Skeletal muscle satellite cell (primary cell): ENCODE measurements around the gene AJAP1.
"Not testable (repeated sequence)": the region's sequence is repeated elsewhere in the genome, so short reads cannot be mapped to it uniquely, and the experiment has no call there.

Experiments used
- H3K27me3 ChIP-seq: 2 replicates; pipeline ENCODE4 v1.7.0; 2013; ENCODE audit warnings: low read length; ENCODE audit not compliant: control insufficient read depth, insufficient read depth
- H3K36me3 ChIP-seq: 2 replicates; pipeline ENCODE4 v1.7.0; 2013; ENCODE audit warnings: mild to moderate bottlenecking, control low read depth, low read length; ENCODE audit not compliant: insufficient read depth
- H3K4me1 ChIP-seq: 2 replicates; pipeline ENCODE4 v1.7.0; 2013; ENCODE audit warnings: low read length; ENCODE audit not compliant: control insufficient read depth, insufficient read depth
- H3K4me2 ChIP-seq: 2 replicates; pipeline ENCODE4 v1.7.0; 2013; ENCODE audit warnings: mild to moderate bottlenecking, low read length
- H3K4me3 ChIP-seq: 2 replicates; pipeline ENCODE4 v1.7.0; 2013; ENCODE audit warnings: low read length
- H3K9ac ChIP-seq: 2 replicates; pipeline ENCODE4 v1.7.0; 2013; ENCODE audit warnings: mild to moderate bottlenecking, low read depth, low read length, moderate library complexity
- H3K9me3 ChIP-seq: replicated peaks from 2 replicates; pipeline ENCODE4 v1.7.0; 2013; ENCODE audit warnings: mild to moderate bottlenecking, control low read depth, low read length

The AJAP1 gene

GRCh38 chr1:4618827-4619226 is 35.6 kb upstream of the AJAP1 start:
- H3K9ac ChIP-seq = not testable (repeated sequence)
- H3K9me3 ChIP-seq = peaks cover 25% of the 10 kb centered on the region

DNA sequence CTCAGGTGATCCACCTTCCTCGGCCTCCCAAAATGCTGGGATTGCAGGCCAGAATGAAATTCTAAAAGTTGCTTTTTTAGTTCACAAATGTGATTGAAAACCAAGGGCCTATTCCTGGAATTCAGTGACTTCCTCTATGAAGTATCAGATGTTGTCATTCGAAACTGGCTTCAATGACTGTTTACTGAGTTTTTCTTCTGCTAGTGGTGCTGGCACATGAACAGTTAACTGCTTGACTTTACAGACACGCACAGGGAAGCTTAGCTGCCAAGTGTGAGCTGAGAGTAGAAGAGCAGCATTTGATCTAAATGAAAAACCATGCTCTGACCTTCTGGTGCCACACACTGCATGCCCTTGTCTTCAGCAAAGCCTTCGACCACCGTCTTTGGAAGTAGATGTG is 32.8 kb upstream of the AJAP1 start:
- Histone ChIP-seq H3K4me1 (no peaks in the 10 kb centered on the region), H3K4me3 (no peak overlapping the region), H3K36me3 (no peaks in the 10 kb centered on the region), H3K27me3 (no peaks in the 10 kb centered on the region), H3K9ac (no peak overlapping the region), H3K4me2 (no peak overlapping the region), H3K9me3 (peaks cover 26% of the 10 kb centered on the region)

More at GRCh38 chr1:4618827-4619226, 35.6 kb upstream of the AJAP1 start:
- H3K36me3 ChIP-seq, H3K27me3 ChIP-seq, H3K4me1 ChIP-seq, H3K4me2 ChIP-seq, H3K4me3 ChIP-seq: not testable (repeated sequence)

GRCh38 chr1:4622821-4623220 is 31.6 kb upstream of the AJAP1 start:
- H3K27me3 ChIP-seq = no peaks in the 10 kb centered on the region
- H3K36me3 ChIP-seq = no peaks in the 10 kb centered on the region
- no peak overlapping the region for H3K9ac ChIP-seq
- no peak overlapping the region for H3K4me3 ChIP-seq
- H3K4me2 ChIP-seq = no peak overlapping the region
- H3K9me3 ChIP-seq = peaks cover 26% of the 10 kb centered on the region
- no peaks in the 10 kb centered on the region for H3K4me1 ChIP-seq

- H3K9ac ChIP-seq = no peak overlapping the region
- peaks cover 29% of the 10 kb centered on the region for H3K9me3 ChIP-seq
- H3K4me3 ChIP-seq = no peak overlapping the region
- H3K4me1 ChIP-seq = no peaks in the 10 kb centered on the region
- no peak overlapping the region for H3K4me2 ChIP-seq
- H3K27me3 ChIP-seq = no peaks in the 10 kb centered on the region
- H3K36me3 ChIP-seq = no peaks in the 10 kb centered on the region
Observed at GRCh38 chr1:4624141-4624715, 30.2 kb upstream of the AJAP1 start.

DNA sequence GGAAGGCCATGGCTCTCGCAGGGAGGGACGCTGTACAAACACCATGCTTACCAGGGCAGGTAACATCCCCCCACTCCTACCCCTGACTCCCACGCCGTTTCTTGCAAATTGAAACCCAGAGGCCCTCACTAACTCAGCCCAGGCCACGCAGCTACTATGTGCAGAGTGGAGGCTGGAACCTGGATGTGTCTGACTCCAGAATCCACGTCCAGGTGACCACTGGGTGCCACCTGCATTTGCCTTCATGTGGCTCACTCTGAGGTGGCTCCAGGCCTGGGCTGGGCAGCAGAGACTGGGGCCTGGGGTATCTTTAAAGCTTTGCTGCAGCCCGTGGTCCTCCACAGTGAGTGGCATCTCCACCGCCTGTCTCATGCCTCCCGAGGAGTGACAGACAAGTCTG is 29.6 kb upstream of the AJAP1 start:
- no peaks in the 10 kb centered on the region for H3K4me1 ChIP-seq
- H3K4me2 ChIP-seq = no peak overlapping the region
- H3K9me3 ChIP-seq = peaks cover 29% of the 10 kb centered on the region
- H3K9ac ChIP-seq = no peak overlapping the region
- H3K4me3 ChIP-seq = no peak overlapping the region
- no peaks in the 10 kb centered on the region for H3K36me3 ChIP-seq
- H3K27me3 ChIP-seq = no peaks in the 10 kb centered on the region

DNA sequence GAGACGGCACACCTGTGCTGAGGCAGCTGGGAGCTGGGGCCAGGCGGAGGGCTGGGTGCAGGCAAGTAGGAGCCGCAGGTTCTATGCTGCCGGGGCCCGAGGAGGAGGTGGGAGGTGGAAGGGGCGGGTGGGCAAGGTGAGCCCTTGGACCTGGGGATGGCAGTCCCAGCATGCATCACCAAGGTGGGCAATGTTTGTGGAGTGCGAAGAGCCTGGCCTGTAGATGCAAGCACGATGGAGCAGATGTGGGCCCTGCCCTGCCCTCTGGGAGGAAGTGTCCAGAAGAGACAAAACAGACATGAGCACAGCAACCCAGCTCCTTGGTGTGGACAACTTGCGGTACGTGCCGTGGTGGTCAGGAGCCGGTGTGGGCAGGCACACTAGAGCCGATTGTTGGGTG is 28.3 kb upstream of the AJAP1 start:
- H3K4me3 ChIP-seq = no peak overlapping the region
- peaks cover 32% of the 10 kb centered on the region for H3K9me3 ChIP-seq
- H3K36me3 ChIP-seq = no peaks in the 10 kb centered on the region
- no peak overlapping the region for H3K9ac ChIP-seq
- no peaks in the 10 kb centered on the region for H3K27me3 ChIP-seq
- H3K4me2 ChIP-seq = no peak overlapping the region
- H3K4me1 ChIP-seq = no peaks in the 10 kb centered on the region

DNA sequence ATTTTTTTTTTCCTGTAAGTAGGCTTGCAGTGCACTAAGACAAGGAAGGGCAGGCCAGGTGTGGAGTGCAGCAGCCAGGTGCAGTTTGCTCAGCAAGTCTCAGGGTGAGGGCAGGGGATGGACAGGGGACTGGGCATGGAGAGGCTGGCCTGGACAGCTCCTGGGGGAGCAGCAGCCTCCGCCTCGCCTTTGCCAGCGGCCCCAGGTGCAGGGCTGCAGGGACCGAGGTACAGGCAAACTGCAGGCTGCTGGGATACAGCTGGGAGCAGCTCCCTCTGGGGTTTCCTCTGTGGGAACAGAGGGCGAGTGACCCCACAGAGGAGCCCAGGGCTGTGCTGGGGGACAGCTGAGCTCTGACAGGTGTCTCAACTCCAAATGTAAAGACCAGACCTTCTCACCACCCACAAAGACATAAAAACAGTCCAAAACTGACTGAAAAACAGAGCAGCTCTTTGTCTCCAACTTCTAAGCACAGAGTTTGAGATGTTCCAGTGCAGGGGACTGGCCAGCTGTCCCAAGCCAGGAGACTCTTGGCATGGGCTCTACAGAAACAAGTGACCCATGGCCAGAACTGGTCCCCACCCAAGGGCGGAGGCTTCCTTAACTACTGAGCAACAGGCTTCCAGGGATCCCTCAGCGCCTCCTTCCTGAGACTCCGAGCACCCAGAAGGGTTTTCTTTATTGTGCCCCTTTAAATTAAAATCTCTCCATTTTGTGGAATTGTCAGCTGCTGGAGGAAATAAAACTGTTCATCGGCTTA is 27.7 kb upstream of the AJAP1 start:
- H3K36me3 ChIP-seq = no peaks in the 10 kb centered on the region
- H3K9me3 ChIP-seq = peaks cover 31% of the 10 kb centered on the region
- H3K4me3 ChIP-seq = no peak overlapping the region
- no peak overlapping the region for H3K4me2 ChIP-seq
- no peaks in the 10 kb centered on the region for H3K27me3 ChIP-seq
- H3K4me1 ChIP-seq = no peaks in the 10 kb centered on the region
- no peak overlapping the region for H3K9ac ChIP-seq

DNA sequence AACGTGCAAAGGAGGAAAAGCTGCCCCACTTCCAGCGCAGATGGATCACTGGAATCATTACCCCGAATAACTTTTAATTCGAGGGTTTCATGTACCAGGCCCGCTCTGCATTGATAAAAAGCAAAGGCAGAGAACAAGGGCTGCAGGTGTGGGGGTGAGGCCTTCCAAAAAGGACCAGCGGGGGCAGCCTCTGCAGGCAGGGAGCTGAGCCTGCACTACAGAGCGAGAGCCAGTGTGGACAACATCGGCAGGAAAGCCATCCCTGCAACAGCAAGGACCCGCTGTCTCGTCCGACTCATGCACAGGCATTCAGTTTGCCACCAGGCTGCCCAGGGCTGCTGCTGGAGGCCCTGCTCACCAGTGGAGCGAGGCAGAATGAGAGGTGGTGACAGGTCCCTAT is 27.1 kb upstream of the AJAP1 start:
- Histone ChIP-seq H3K36me3 (no peaks in the 10 kb centered on the region), H3K4me1 (no peaks in the 10 kb centered on the region), H3K27me3 (no peaks in the 10 kb centered on the region), H3K4me3 (no peak overlapping the region), H3K9ac (no peak overlapping the region), H3K4me2 (no peak overlapping the region), H3K9me3 (peaks cover 27% of the 10 kb centered on the region)

DNA sequence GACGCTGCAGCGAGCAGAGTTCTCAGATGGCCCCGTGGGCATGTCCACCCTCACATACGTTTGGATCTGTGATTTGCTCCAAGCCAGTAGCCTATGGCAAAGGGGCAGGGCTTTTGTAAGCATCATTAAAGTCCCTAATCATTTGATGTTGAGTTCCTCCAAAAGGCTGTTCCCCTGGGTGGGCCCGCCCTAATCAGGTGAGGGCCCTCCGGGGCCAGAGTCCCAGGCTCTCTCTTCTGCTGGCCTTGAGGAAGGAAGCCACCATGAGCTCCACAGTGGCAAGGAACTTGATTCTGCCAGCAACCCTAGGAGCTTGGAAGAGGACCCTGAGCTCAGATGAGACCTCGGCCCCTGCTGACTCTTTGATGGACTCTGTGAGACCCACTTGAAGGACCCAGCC is 25.4 kb upstream of the AJAP1 start:
- H3K9ac ChIP-seq = no peak overlapping the region
- H3K9me3 ChIP-seq = peaks cover 13% of the 10 kb centered on the region

GRCh38 chr1:4630561-4630960 is 23.8 kb upstream of the AJAP1 start:
- Histone ChIP-seq H3K36me3 (no peaks in the 10 kb centered on the region), H3K4me3 (no peak overlapping the region), H3K4me1 (no peaks in the 10 kb centered on the region), H3K9me3 (peaks cover 7% of the 10 kb centered on the region), H3K4me2 (no peak overlapping the region), H3K9ac (no peak overlapping the region), H3K27me3 (no peaks in the 10 kb centered on the region)

More for the DNA sequence above, 25.4 kb upstream of the AJAP1 start:
- H3K4me2 ChIP-seq = no peak overlapping the region
- no peaks in the 10 kb centered on the region for H3K27me3 ChIP-seq
- no peaks in the 10 kb centered on the region for H3K36me3 ChIP-seq
- H3K4me3 ChIP-seq = no peak overlapping the region
- H3K4me1 ChIP-seq = no peaks in the 10 kb centered on the region

- H3K36me3 ChIP-seq = no peaks in the 10 kb centered on the region
- H3K4me2 ChIP-seq = no peak overlapping the region
- H3K27me3 ChIP-seq = no peaks in the 10 kb centered on the region
- no peaks in the 10 kb centered on the region for H3K4me1 ChIP-seq
- no peak overlapping the region for H3K9ac ChIP-seq
- no peak overlapping the region for H3K4me3 ChIP-seq
- H3K9me3 ChIP-seq = peaks cover 7% of the 10 kb centered on the region
Observed at GRCh38 chr1:4631321-4631720, 23.1 kb upstream of the AJAP1 start.

DNA sequence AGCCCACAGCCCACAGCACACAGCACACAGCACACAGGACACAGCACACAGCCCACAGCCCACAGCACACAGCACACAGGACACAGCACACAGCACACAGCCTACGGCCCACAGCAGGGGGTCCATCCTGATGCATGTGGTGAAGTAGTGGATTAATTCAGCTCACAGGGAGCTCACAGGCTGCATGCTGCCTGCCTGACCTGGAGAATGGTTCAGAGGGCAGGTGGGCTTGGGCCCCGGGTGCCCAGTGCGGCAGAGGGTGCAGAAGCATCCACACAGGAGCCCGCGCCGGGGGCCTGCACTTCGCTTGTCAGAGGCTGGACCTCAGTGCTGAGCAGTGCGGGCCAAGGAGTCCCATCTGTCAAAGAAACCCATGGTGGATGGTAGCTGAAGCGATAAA is 21.1 kb upstream of the AJAP1 start:
- Histone ChIP-seq H3K9ac (no peak overlapping the region), H3K27me3 (no peaks in the 10 kb centered on the region), H3K4me2 (no peak overlapping the region)

More for the DNA sequence above, 21.1 kb upstream of the AJAP1 start:
- Histone ChIP-seq H3K4me3 (no peak overlapping the region), H3K4me1 (no peaks in the 10 kb centered on the region), H3K36me3 (no peaks in the 10 kb centered on the region), H3K9me3 (peaks cover 5% of the 10 kb centered on the region)
